ENCODE data around the gene CEMIP. TPM values are rescaled to one million over a fixed set of nuclear protein-coding genes. Genes with fewer than 3 reads are reported as not detected.

CEMIP gene
- total and polyA plus RNA-seq, 2 experiments from 2014 or later, result 0.27 to 2.1 TPM

- TF ChIP-seq EZH2phosphoT487 (IDR thresholded peaks at IDR 0.05; ENCODE audit: unreplicated experiment), result no peak
- no peak for TF ChIP-seq EZH2 (IDR thresholded peaks at IDR 0.05; ENCODE audit: low read depth, unreplicated experiment)
Observed at GRCh38 chr15:80870366-80870765, 91.2 kb downstream of the CEMIP start (continued).

GRCh38 chr15:80870893-80871292 is 91.7 kb downstream of the CEMIP start:
- no peak overlapping the region for H3K4me3 ChIP-seq
- no peak overlapping the region for H3K4me3 Mint-ChIP-seq
- H3K36me3 Mint-ChIP-seq (ENCODE audit: low read depth), result no peaks in the 10 kb centered on the region
- H3K9me2 ChIP-seq (ENCODE audit: insufficient read depth), result 0 out of 2 replicates have a peak, but pooled peaks cover 3% of the 10 kb centered on the region
- H3K4me1 ChIP-seq (ENCODE audit: insufficient read depth), result peaks cover 13% of the 10 kb centered on the region
- no peaks in the 10 kb centered on the region for H3K36me3 ChIP-seq (ENCODE audit: insufficient read depth)
- no peak overlapping the region for H3K27ac ChIP-seq (ENCODE audit: low read depth)
- peaks cover 18% of the 10 kb centered on the region for H3K4me1 Mint-ChIP-seq
- no peak for ATAC-seq
- H3K9me3 Mint-ChIP-seq, result no peaks in the 10 kb centered on the region
- no peak for TF ChIP-seq JUNB (IDR thresholded peaks at IDR 0.05; ENCODE audit: unreplicated experiment)
- TF ChIP-seq, protein P1, sequence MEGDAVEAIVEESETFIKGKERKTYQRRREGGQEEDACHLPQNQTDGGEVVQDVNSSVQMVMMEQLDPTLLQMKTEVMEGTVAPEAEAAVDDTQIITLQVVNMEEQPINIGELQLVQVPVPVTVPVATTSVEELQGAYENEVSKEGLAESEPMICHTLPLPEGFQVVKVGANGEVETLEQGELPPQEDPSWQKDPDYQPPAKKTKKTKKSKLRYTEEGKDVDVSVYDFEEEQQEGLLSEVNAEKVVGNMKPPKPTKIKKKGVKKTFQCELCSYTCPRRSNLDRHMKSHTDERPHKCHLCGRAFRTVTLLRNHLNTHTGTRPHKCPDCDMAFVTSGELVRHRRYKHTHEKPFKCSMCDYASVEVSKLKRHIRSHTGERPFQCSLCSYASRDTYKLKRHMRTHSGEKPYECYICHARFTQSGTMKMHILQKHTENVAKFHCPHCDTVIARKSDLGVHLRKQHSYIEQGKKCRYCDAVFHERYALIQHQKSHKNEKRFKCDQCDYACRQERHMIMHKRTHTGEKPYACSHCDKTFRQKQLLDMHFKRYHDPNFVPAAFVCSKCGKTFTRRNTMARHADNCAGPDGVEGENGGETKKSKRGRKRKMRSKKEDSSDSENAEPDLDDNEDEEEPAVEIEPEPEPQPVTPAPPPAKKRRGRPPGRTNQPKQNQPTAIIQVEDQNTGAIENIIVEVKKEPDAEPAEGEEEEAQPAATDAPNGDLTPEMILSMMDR (conservative IDR thresholded peaks at IDR 0.05; ENCODE audit: low read depth in 2 of 2), result no peak
- no peak for TF ChIP-seq NANOG (IDR thresholded peaks at IDR 0.05; ENCODE audit: borderline replicate concordance)
- TF ChIP-seq, protein P2, sequence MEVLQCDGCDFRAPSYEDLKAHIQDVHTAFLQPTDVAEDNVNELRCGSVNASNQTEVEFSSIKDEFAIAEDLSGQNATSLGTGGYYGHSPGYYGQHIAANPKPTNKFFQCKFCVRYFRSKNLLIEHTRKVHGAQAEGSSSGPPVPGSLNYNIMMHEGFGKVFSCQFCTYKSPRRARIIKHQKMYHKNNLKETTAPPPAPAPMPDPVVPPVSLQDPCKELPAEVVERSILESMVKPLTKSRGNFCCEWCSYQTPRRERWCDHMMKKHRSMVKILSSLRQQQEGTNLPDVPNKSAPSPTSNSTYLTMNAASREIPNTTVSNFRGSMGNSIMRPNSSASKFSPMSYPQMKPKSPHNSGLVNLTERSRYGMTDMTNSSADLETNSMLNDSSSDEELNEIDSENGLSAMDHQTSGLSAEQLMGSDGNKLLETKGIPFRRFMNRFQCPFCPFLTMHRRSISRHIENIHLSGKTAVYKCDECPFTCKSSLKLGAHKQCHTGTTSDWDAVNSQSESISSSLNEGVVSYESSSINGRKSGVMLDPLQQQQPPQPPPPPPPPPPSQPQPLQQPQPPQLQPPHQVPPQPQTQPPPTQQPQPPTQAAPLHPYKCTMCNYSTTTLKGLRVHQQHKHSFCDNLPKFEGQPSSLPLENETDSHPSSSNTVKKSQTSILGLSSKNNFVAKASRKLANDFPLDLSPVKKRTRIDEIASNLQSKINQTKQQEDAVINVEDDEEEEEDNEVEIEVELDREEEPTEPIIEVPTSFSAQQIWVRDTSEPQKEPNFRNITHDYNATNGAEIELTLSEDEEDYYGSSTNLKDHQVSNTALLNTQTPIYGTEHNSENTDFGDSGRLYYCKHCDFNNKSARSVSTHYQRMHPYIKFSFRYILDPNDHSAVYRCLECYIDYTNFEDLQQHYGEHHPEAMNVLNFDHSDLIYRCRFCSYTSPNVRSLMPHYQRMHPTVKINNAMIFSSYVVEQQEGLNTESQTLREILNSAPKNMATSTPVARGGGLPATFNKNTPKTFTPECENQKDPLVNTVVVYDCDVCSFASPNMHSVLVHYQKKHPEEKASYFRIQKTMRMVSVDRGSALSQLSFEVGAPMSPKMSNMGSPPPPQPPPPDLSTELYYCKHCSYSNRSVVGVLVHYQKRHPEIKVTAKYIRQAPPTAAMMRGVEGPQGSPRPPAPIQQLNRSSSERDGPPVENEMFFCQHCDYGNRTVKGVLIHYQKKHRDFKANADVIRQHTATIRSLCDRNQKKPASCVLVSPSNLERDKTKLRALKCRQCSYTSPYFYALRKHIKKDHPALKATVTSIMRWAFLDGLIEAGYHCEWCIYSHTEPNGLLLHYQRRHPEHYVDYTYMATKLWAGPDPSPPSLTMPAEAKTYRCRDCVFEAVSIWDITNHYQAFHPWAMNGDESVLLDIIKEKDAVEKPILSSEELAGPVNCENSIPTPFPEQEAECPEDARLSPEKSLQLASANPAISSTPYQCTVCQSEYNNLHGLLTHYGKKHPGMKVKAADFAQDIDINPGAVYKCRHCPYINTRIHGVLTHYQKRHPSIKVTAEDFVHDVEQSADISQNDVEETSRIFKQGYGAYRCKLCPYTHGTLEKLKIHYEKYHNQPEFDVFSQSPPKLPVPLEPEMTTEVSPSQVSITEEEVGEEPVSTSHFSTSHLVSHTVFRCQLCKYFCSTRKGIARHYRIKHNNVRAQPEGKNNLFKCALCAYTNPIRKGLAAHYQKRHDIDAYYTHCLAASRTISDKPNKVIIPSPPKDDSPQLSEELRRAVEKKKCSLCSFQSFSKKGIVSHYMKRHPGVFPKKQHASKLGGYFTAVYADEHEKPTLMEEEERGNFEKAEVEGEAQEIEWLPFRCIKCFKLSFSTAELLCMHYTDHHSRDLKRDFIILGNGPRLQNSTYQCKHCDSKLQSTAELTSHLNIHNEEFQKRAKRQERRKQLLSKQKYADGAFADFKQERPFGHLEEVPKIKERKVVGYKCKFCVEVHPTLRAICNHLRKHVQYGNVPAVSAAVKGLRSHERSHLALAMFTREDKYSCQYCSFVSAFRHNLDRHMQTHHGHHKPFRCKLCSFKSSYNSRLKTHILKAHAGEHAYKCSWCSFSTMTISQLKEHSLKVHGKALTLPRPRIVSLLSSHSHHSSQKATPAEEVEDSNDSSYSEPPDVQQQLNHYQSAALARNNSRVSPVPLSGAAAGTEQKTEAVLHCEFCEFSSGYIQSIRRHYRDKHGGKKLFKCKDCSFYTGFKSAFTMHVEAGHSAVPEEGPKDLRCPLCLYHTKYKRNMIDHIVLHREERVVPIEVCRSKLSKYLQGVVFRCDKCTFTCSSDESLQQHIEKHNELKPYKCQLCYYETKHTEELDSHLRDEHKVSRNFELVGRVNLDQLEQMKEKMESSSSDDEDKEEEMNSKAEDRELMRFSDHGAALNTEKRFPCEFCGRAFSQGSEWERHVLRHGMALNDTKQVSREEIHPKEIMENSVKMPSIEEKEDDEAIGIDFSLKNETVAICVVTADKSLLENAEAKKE (CRISPR knock-in tag; IDR thresholded peaks at IDR 0.05), result no peak
- TF ChIP-seq STAT1 (IDR thresholded peaks at IDR 0.05; ENCODE audit: unreplicated experiment), result no peak
- no peak for TF ChIP-seq EZH2phosphoT487 (IDR thresholded peaks at IDR 0.05; ENCODE audit: unreplicated experiment)
- TF ChIP-seq EZH2 (IDR thresholded peaks at IDR 0.05; ENCODE audit: low read depth, unreplicated experiment), result no peak
- TF ChIP-seq, protein P3, sequence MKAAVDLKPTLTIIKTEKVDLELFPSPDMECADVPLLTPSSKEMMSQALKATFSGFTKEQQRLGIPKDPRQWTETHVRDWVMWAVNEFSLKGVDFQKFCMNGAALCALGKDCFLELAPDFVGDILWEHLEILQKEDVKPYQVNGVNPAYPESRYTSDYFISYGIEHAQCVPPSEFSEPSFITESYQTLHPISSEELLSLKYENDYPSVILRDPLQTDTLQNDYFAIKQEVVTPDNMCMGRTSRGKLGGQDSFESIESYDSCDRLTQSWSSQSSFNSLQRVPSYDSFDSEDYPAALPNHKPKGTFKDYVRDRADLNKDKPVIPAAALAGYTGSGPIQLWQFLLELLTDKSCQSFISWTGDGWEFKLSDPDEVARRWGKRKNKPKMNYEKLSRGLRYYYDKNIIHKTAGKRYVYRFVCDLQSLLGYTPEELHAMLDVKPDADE (IDR thresholded peaks at IDR 0.05), result no peak
- no peak for TF ChIP-seq ZNF331 (CRISPR knock-in tag; IDR thresholded peaks at IDR 0.05; ENCODE audit: low read depth)
- no peak for TF ChIP-seq CREB1 (CRISPR knock-in tag; IDR thresholded peaks at IDR 0.05; ENCODE audit: low read depth)
- no peak for TF ChIP-seq ZNF114 (CRISPR knock-in tag; IDR thresholded peaks at IDR 0.05)
- no peak for TF ChIP-seq POLR2AphosphoS5 (IDR thresholded peaks at IDR 0.05; ENCODE audit: low read depth)
- no peak for TF ChIP-seq REST (IDR thresholded peaks at IDR 0.05; ENCODE audit: unreplicated experiment)
- no peak for DNase-seq (ENCODE audit: low spot score)
- H2AFZ ChIP-seq, result no peak overlapping the region
- peaks cover 5% of the 10 kb centered on the region for H3F3A ChIP-seq (replicated peaks; ENCODE audit: low read depth)
- H4K20me1 ChIP-seq (replicated peaks; ENCODE audit: insufficient read depth), result no peaks in the 10 kb centered on the region
- no peak overlapping the region for H3K27ac Mint-ChIP-seq
- H3K4me2 ChIP-seq, result no peak overlapping the region
- no peaks in the 10 kb centered on the region for H3K79me2 ChIP-seq (replicated peaks; ENCODE audit: insufficient read depth)
- peaks cover 10% of the 10 kb centered on the region for H3K27me3 Mint-ChIP-seq (ENCODE audit: insufficient read depth, low read depth, poor library complexity)
- H3K27me3 ChIP-seq (ENCODE audit: insufficient read depth), result no peaks in the 10 kb centered on the region
